NCI-H82 treated with DMSO at 0.1 percent for 48 hours (cell line): Measurements from ENCODE around the gene ITGB5.

Experiments
- DNase-seq: peaks from one replicate; lab custom pipeline; 2025; ENCODE audit not compliant: unreplicated experiment; lab: John Stamatoyannopoulos, UW

Gene ITGB5, protein sequence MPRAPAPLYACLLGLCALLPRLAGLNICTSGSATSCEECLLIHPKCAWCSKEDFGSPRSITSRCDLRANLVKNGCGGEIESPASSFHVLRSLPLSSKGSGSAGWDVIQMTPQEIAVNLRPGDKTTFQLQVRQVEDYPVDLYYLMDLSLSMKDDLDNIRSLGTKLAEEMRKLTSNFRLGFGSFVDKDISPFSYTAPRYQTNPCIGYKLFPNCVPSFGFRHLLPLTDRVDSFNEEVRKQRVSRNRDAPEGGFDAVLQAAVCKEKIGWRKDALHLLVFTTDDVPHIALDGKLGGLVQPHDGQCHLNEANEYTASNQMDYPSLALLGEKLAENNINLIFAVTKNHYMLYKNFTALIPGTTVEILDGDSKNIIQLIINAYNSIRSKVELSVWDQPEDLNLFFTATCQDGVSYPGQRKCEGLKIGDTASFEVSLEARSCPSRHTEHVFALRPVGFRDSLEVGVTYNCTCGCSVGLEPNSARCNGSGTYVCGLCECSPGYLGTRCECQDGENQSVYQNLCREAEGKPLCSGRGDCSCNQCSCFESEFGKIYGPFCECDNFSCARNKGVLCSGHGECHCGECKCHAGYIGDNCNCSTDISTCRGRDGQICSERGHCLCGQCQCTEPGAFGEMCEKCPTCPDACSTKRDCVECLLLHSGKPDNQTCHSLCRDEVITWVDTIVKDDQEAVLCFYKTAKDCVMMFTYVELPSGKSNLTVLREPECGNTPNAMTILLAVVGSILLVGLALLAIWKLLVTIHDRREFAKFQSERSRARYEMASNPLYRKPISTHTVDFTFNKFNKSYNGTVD

DNA sequence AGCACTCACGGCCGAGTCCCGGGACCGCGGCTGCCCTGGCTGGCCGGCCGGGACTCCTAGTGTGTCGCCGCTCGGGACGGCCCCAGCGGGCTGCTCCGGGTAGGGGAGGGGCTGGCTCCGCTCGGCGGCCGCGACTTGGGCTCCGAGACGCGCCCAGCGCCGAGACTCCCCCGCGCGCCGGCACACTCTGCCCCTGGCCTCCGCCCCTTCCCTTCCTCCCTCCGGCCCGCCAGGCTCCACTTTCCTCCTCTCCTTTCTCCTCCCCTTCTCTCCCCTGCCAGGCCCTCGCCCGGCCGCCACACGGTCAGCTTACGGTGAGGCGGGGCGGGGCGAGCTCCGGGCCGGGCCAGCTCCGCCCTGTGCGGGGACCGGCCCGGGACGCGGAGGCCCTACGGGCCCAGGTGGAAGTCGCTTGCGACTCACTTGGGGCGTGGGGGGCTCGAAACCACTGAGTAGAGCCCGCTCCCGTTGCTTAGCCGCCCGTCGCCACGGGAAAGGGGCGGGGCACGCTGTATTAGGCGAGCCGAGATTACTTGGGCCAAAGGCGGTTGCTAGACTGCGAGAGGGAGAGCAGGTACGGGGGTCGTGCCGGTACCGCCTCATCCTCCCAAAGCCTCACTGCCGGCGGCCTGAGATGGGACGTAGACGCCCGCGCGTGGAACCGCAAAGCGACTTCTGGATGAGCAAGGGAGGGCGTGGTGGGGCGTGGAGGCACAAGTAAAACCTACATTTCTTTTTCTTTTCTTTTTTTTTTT is at the start of gene ITGB5:
ITGB5 (minus strand) TSS at position 189 of the 755 bp plus-strand sequence. CDS start 365 bp downstream, outside the sequence.
- peak; percentile 50 for DNase-seq

DNA sequence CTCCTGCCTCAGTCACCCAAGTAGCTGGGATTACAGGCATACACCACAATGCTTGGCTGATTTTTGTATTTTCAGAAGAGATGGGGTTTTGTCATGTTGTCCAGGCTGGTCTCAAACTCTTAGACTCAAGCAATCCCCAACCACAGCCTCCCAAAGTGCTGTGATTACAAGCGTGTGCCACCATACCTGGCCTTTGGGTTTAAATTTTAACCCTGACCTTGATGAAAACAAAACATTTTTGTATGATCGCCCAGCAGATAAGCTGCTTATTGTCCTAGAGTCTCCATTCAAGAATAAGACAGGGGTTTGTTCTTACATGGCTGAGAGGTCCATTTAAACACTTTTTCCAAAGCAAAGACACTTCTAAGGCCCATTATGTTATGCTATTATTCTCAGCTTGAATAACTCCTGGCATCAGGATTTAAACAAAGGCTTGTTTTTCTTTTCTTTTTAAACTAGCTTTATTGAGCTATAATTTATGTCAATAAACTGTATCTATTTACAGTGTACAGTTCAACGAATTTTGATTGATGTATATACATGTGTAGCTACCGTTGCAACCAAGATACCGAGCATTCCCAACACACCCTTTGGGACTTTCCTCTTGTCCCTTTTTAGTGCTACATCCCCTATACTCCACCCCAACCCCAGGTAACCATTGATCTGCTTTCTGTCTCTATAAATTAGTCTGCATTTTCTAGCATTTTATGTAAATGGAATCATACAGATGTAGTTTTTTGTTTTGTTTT is 48.8 kb upstream of the ITGB5 start:
- DNase-seq = no peak

DNA sequence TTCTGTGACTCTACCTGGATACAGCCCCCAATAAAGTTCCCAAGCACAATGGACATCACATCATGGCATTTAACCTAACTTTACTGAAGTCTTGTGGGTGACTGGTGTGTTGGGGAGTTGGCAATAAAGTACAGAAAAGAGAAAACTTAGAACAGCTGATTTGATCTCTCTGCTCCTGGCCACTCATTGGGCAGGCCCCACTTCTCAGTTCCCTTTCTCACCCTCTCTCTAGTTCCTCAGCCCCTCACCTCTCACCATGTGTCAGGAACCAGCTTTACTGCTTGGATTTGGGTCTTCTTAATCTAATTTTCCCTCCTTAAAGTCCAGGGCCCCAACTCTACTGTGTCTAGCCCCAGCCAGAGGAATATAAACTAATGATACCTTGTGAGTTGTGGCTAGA is 48.1 kb upstream of the ITGB5 start:
- no peak for DNase-seq

DNA sequence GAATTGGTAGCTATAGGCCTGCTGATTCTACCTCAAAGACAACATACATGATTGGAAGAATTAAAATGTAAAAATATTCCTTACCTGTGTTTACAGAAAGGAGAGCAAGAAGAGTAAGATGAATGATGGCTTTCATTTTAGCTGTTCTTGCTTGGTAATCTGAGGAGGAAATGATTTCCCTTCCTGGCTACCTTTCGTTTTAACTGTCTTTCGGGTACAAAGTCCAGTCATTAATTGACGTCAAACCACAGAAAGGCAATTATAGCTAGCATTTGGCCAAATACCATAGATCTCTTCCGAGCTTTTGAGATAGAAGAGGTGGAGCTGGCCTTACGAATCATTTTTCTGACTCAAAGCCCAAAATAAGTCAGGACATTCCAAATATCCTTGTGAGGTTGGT is 47.4 kb upstream of the ITGB5 start, which contains the start of gene MUC13:
MUC13 (minus strand) TSS at position 175 of the 400 bp plus-strand sequence; CDS start at position 136, 39 bp downstream.
- DNase-seq = no peak

DNA sequence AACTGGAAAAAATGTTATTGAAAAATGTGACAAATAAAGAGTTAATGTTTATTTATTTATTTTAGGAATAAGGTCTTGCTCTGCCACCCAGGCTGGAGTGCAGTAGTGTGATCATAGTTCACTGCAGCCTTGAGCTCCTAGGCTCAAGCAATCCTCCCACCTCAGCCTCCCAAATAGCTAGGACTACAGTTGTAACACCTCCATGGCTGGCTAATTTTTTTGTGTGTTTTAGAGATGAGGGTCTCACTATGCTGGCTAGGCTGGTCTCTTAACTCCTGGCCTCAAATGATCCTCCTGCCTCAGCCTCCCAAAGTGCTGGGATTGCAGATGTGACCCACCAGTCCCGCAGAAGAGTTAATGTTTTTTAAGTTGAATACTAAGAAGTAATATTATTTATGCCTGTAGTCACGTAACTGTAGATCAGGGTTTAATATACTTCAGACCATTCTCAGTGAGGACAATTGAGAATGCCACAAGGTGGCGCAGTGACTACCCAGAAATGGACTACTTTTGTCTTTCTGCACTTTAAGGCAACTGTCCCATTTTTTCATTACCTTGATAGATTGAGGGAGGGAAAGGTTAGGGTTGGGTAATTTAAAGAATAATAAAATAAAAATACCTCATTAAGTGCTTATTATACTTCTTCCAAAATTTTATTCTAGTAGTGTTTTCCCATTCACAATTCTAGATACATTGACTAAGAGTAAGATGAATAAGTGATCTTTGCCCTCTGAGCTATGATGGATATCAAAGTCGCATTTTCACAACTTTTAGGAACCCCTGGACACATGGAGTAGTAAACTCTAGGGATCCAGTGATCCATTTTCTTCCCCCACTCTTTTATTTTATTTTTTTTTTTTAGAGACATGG is 41.4 kb upstream of the ITGB5 start:
- peak; percentile 49 for DNase-seq

DNA sequence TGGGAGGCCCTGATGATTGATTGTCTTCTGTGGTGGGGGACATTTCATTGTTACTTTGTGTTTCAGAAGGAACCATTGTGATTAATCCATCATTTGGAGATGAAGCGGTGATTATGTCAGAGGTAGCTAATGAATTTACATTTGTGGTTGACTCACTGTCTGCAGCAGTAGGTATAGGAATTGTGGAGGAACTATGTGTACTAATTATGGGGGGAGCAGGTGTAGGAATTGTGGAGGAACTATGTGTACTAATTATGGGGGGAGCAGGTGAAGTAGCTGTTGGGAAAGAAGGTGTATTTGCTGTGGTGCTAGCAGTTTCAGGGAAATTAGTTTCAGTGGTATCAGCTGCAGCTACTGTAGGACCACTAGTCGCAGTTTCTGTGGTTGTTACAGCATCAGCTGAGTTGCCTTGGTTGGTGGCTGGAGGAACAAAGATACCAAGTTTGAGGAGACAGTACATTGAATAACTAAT is 40.4 kb upstream of the ITGB5 start:
- DNase-seq = no peak

DNA sequence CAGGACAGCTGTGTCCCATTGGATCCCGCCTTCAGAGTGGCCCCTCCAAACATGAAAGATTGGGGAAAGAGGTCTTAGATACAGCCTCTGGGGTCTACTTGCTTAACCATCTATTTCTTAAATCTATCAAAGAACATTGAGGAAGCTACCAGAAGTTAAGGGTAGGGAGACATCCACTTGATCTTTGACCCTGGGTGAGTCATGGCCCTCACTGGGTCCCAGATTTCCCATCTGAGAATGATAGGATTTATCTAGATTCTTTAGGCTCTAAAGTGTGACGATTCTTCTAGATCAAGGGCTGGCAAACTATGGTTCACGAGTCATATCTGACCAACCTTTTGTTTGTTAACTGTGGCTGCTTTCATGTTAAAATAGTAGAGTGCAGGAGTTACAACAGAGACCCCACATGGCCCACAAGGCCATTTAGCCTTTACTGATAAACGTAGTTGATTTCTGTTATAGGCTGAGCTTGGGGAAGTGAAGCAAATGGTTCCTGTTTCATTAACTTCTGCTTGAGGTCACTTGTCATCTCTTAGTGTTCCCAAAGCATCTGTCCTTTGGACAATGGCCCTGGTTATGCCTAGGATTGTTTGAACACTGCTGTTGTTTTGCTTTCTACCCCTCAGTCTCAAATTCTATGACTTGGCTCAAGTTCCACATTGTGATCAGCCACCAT is 39.4 kb upstream of the ITGB5 start:
- no peak for DNase-seq

DNA sequence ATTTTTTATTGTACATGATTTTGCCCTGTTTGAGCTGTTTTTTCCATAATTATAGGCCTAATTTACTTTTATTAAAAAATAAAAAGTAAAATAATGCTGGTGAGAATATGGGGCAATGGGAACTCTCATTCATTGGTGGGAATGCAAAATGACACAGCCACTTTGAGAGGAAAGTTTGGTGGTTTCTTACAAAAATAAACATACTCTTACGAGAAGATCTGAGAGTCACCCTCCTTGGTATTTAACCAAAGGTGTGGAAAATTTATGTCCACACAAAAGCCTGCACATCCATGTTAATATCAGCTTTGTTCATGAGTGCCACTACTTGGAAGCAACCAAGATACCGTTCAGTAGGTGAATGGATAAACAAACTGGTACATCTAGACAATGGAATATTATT is 37.6 kb upstream of the ITGB5 start:
- no peak for DNase-seq

DNA sequence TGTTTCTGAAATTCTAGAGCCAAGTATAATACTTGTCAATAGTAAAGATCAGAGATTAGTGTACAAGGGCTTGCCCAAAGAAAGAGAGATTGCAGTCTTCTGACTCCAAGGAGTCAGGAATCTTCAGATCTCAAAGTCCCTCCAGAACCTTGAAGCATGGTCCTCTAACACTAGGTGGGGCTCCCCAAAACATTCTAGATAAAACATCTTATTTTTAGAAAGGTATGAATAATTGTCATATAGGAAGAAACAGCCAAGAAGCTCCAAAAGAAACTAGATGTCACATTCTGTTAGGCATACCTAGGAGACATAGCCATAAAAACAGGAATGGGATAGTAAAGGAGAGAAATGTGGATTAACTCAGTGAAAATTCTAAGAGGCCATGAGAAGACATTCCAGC is 36.7 kb upstream of the ITGB5 start:
- DNase-seq = no peak

DNA sequence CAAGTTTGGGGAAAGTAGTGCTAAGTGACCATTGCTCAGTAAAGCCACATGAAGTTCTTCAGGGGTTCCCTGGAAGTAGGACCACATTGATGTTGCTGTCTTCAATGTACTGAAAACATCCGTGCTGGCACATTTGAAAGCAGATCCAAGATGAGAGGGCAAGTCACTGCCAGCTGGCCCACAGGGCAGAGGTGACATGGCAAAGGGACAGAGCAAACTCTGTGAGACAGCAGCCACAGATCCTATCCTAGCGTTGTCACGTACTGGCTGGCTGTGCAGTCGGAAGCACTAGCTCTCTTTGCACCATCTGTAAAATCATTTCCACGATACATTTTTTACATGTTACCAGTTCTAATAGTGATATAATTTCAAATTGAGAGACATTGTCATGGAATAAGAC is 33.6 kb upstream of the ITGB5 start:
- DNase-seq = no peak

DNA sequence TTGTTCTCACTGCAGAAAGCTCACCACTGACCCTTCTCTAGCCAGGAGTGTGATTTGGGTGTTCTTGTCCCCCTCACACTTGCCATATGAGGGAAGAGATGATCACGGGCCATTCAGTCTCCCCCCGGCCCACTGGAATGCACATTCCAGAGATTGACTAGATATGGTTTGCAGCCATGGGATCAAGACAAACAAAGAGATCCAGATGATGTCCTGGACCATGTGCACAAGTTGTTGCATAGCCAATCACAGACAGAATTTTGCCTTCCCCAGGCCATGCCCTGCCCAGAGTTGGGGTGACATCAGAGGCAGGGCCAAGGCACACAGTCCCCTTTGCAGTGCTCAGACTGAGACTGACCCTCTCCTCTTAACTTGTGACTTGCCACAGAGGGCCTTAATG is 32.6 kb upstream of the ITGB5 start:
- no peak for DNase-seq

DNA sequence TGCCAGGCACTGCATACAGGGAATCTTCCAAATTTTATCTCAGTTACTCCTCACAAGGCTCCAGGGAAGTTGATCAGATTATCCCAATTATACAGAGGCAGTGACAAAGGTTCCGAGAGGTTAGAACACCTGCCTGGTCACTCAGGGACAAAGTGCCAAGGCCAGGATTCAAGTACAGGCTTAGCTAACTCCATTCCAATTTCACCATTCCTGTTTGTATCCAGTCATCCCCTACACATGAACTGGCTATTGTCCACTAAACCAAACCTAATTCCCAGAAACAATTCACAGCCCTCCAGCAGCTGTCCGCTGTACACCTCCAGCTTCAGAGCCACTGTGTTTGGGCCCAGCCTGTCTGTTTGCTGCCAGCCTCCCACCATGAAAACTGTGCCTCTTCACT is 31.4 kb upstream of the ITGB5 start:
- no peak for DNase-seq

DNA sequence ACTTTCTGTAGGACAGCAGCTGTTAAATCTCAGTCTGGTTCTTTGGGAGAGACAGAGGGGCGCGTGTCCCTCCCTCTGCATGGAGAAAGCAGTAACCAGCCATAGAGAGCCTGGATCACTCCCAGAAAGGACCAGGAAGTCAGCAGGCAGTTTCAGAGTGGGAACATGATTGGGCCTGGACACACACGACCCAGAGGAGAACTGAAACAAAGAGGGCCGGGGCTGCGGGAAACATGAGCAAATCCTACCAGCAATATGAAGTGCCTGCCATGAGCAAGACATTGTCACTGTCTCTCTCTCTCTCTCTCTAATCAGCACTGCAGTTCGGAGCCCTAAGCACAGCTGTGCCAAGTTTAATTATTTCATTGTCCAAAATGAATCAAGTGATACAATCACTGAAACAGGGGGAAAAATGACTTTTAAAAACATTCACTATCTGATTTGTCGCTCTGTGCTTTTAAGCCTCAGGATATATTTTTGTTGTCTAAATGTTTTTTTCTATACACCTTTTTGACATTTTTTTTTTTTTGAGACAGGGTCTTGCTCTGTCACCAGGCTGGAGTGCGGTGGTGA is 29.8 kb upstream of the ITGB5 start:
- no peak for DNase-seq

DNA sequence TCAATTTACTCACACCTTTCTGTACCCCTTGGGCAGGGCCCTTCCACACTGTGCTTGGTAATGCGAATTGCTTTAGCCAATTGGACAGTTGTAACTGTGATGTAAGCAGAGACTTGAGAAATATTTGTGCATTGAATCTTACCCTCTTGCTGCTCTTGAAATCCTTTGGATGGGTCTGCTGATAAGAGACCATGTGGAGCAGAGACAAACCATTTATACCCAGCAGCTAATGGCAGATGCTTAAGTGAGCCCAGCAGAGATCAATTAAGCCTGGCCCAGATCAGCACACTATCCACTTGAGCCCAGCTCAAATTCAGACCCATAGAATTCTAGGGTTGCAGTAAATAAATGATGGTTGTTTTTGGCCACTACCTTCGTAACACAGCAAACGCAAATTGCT is 28.1 kb upstream of the ITGB5 start:
- DNase-seq = no peak

DNA sequence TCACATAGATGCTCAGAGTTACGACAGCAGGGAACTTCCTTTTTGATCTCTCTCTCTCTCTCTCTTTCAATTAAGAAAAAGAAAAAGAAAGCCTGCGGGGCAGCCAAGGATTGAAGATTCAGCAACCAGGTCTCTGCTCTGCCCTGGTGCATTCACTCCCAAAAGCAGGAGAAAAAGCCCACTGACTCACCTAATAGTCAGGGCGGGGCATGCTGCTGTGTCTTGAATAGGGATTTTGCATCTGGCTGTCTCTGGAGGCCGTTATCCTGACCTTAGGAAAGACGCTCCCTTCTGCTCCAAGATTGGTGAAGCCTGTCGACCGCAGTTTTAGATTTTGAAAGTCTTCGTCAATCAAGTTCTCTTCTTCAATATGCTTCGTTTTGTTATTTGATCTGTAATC is 20.8 kb upstream of the ITGB5 start:
- no peak for DNase-seq

DNA sequence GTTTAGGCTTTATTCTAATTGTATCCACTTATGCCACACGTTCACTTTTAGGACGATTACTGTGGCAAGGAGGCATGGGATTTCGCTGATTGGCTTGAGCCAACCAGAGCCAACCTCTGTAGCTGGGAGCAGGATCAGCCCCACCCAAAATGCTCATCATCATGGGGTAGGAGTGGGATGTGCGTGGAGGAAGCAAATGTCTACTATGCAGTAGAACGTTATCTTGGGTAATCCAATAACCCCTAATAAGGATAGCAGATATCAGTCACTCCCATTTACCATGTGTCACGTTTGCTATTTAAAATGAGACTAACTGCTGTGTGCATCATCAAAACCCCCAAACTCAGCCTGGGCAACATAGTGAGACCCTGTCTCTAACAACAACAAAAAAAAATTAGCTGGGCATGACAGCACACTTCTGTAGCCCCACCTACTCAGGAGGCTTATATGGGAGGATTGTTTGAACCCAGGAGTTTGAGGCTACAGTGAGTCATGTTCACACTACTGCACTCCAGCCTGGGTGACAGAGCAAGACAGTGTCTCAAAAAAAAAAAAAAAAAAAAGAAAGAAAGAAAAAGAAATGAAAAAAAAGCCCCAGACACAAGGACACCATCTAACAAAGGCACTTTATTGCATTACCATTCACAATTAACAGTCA is 17.8 kb upstream of the ITGB5 start:
- no peak for DNase-seq

DNA sequence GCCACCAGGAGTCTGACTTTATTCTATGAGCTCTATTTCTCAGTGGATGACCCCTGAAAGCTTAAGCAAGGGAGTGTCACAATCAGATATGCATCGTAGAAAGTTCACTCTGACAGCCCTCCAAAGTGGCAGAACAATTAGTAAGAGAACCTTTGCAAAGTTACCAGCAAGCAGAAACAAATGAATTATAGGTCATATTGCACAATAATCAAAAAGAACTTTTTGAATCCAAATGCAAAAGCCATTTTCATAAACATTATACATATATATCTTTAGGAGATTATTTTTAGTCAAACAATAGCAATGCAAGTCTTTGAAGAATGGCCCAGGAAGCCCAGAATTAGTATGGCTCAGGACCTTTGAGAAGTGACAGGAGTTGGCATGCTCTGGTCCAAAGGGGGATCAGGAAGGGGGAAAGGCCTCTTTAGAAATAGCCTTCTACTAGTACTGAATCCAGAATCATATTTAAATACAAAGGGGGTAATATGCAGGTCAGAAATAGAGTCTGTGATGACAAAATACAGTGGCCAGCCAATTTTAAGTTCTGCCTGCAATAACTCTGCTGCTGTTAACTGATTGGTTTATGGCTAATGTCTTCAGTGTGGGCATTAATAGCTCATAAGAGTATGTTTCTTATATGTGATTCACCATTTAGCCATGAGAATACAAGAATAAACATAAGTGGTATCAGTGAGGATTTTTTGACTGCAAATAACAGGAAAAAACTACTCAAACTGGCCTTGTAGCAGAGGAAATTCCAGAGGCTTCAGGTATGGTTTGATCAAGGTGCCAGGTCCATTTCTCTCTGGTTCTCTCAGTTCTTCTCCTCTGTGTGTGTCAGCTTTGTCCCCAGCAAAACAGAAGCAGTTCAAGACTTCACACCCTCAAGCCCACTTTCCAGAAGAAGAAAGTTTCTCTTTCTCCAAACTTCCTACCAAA is 17.0 kb upstream of the ITGB5 start:
- DNase-seq = no peak
